Measurements from ENCODE around the gene HIVEP3. TPM values are rescaled to one million over a fixed set of nuclear protein-coding genes. Genes with fewer than 3 reads are reported as not detected.

Gene HIVEP3
- total and polyA plus RNA-seq, 8 donors: 1.8 to 65.3 (median 3.8) TPM

GRCh38 chr1:41528726-41529605 is 389.8 kb downstream of the HIVEP3 start:
- 60 to 92% (median 79%) methylated on average over 7 of the region's 7 CpGs for WGBS, 5 donors
- Histone ChIP-seq H3K27ac (no peak overlapping the region), H3K27me3 (no peaks in the 10 kb centered on the region), H3K36me3 (peaks cover 0 to 11% (median 0%) of the 10 kb centered on the region in 4 donors), H3K4me3 (no peak overlapping the region), H3K9me3 (no peaks in the 10 kb centered on the region), H3K4me1 (no peaks in the 10 kb centered on the region)
- DNase-seq: no peak
- TF ChIP-seq POLR2A (IDR thresholded peaks at IDR 0.05): no peak
- no peak for TF ChIP-seq EP300 (IDR thresholded peaks at IDR 0.05)
- no peak for TF ChIP-seq CTCF (IDR thresholded peaks at IDR 0.05)
- TF ChIP-seq POLR2AphosphoS5 (IDR thresholded peaks at IDR 0.05): no peak
- intact Hi-C loops (cut with DNase I; ENCODE audit: low total_unique reads): no loop called here

- no peak for DNase-seq
- intact Hi-C loops (cut with DNase I; ENCODE audit: low total_unique reads): no loop called here
- H3K27me3 ChIP-seq: no peaks in the 10 kb centered on the region
- WGBS, 5 donors: 81 to 89% (median 84%) methylated on average over 3 of the region's 3 CpGs
- H3K36me3 ChIP-seq: peaks cover 0 to 13% (median 0%) of the 10 kb centered on the region in 4 donors
- no peak for TF ChIP-seq EP300 (IDR thresholded peaks at IDR 0.05)
- TF ChIP-seq POLR2AphosphoS5 (IDR thresholded peaks at IDR 0.05): no peak
- TF ChIP-seq CTCF (IDR thresholded peaks at IDR 0.05): no peak
- no peak for TF ChIP-seq POLR2A (IDR thresholded peaks at IDR 0.05)
- no peak overlapping the region for H3K27ac ChIP-seq
- H3K4me3 ChIP-seq: no peak overlapping the region
- no peaks in the 10 kb centered on the region for H3K9me3 ChIP-seq
- H3K4me1 ChIP-seq: no peaks in the 10 kb centered on the region
These were observed 390.6 kb downstream of the HIVEP3 start for GRCh38 chr1:41528106-41528505.

GRCh38 chr1:41526956-41527561 is 391.7 kb downstream of the HIVEP3 start:
- H3K36me3 ChIP-seq: peaks cover 0 to 13% (median 0%) of the 10 kb centered on the region in 4 donors
- no peak for DNase-seq
- 91 to 97% (median 94%) methylated on average over 4 of the region's 4 CpGs for WGBS, 5 donors
- H3K9me3 ChIP-seq: no peaks in the 10 kb centered on the region
- H3K4me3 ChIP-seq: no peak overlapping the region
- intact Hi-C loops (cut with DNase I; ENCODE audit: low total_unique reads): no loop called here
- TF ChIP-seq CTCF (IDR thresholded peaks at IDR 0.05) (no peak), POLR2A (IDR thresholded peaks at IDR 0.05) (no peak), EP300 (IDR thresholded peaks at IDR 0.05) (no peak), POLR2AphosphoS5 (IDR thresholded peaks at IDR 0.05) (no peak)
- no peak overlapping the region for H3K27ac ChIP-seq
- no peaks in the 10 kb centered on the region for H3K27me3 ChIP-seq
- H3K4me1 ChIP-seq: no peaks in the 10 kb centered on the region

- intact Hi-C loops (cut with DNase I; ENCODE audit: low total_unique reads): no loop called here
- Histone ChIP-seq H3K27ac (no peak overlapping the region), H3K4me1 (no peaks in the 10 kb centered on the region), H3K4me3 (no peak overlapping the region), H3K36me3 (peaks cover 0 to 13% (median 0%) of the 10 kb centered on the region in 4 donors), H3K27me3 (no peaks in the 10 kb centered on the region), H3K9me3 (no peaks in the 10 kb centered on the region)
- DNase-seq: no peak
- TF ChIP-seq POLR2A (IDR thresholded peaks at IDR 0.05) (no peak), POLR2AphosphoS5 (IDR thresholded peaks at IDR 0.05) (no peak), EP300 (IDR thresholded peaks at IDR 0.05) (no peak), CTCF (IDR thresholded peaks at IDR 0.05) (no peak)
- 69 to 85% (median 79%) methylated on average over 15 to 18 of the region's 18 CpGs for WGBS, 5 donors
These were observed 392.7 kb downstream of the HIVEP3 start for GRCh38 chr1:41525891-41526587.
